Measurements from ENCODE around the gene NIPBL.

GRCh38 chr5:36953043-36953442, 76.5 kb downstream of the NIPBL start:
- TF ChIP-seq CTCF (IDR thresholded peaks at IDR 0.05): no peak
- TF ChIP-seq EP300 (IDR thresholded peaks at IDR 0.05; ENCODE audit: low read depth): no peak
- no peak for TF ChIP-seq POLR2A (IDR thresholded peaks at IDR 0.05)

Measured in transverse colon (tissue), 3 donors.